ENCODE results near the gene CFAP69.
A peak's percentile ranks its signal among the peaks of the same experiment; 100 is the strongest.

CFAP69 gene, protein sequence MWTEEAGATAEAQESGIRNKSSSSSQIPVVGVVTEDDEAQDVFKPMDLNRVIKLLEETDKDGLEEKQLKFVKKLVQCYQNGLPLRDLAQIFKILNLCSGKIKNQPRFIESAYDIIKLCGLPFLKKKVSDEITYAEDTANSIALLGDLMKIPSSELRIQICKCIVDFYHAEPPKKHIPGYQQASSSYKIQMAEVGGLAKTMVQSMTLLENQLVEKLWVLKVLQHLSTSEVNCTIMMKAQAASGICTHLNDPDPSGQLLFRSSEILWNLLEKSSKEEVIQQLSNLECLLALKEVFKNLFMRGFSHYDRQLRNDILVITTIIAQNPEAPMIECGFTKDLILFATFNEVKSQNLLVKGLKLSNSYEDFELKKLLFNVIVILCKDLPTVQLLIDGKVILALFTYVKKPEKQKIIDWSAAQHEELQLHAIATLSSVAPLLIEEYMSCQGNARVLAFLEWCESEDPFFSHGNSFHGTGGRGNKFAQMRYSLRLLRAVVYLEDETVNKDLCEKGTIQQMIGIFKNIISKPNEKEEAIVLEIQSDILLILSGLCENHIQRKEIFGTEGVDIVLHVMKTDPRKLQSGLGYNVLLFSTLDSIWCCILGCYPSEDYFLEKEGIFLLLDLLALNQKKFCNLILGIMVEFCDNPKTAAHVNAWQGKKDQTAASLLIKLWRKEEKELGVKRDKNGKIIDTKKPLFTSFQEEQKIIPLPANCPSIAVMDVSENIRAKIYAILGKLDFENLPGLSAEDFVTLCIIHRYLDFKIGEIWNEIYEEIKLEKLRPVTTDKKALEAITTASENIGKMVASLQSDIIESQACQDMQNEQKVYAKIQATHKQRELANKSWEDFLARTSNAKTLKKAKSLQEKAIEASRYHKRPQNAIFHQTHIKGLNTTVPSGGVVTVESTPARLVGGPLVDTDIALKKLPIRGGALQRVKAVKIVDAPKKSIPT

DNA sequence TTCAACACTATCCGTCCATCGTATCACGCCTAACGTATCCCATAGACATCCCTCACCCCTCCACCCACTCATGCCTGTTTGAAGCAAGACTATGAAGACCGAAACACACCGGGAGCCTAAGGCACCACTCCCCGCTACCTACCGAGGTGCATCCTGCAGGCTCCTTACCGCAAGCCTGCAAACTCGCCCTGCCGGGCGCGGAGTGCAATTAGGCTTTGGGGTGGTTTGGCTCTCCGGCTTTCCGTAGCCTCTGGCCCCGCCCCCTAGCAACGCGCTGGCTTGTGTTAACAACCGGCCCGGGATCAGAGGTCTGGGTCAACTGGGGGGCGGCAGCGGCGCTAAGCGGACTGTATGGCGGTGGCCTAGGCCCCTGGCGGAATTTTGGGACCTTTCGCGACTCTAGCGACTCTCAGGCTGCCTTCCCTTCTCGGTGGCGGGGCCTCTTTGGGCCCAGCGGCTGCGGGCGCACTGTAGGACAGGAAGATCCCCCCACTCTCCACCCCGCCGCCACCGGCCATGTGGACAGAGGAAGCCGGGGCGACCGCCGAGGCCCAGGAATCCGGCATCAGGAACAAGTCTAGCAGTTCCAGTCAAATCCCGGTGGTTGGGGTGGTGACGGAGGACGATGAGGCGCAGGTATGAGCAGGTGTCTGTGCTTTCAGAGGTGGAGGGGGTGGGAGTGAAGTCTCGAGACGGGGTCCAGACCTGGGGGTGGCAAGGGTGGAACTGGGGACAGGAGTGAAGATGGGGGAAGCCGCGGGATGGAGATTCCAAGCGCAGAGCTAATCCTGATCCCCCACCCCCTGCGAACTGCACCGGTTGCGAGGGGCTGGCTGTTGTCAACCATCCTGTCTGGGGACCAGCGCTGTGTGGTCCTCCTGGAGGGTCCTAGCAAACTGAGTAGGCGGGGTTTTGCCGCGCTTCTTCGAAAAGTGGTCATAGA is at the start of gene CFAP69:
Gene CFAP69 (plus strand): TSS at position 266 of the 943 bp plus-strand sequence. CDS start 251 bp downstream, at position 517.
- DNase-seq = peak; percentile 64

DNA sequence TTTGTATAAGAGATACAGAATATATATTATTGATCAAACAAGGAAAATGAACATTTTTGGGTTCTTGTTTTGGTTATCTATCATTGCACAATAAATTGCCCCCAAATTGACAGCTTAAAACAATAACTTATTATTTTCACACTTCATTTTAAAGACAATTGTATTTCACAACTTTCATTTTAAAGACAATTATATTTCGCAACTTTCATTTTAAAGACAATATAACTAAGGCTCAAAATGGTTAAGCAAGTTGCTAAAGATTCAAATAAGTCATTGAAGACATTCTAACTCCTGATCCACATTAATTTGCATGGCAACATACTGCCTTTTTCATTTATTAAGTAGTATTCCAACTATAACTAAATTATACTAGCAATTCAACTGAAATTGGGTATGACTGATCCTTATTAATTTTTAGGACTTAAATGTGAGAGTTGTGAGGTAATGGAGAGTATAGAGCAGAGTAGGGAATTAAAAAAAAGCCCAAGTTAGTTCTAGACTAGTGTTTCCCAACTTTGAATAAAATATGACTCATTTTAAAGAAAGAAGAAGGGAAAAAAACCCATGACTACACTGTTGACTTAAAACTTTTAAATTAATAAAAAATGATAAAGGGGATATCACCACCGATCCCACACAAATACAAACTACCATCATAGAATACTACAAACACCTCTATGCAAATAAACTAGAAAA is 43.3 kb upstream of the CFAP69 start:
- no peak for DNase-seq

DNA sequence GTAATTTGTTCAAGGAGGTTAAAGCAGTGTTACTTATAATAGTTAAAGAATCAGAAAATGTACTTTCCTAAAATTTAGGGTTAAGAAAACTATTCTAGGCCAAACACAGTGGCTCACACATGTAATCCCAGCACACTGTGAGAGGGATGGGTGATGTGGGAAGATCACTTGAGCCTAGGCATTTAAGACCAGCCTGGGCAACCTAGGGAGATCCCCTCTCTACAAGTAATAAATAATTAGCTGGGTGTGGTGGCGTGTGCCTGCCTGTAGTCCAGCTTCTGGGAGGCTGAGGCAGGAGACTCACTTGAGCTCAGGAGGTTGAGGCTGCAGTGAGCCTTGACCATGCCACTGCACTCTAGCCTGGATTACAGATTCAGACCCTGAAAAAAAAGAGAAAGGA is 37.0 kb upstream of the CFAP69 start:
- no peak for DNase-seq

DNA sequence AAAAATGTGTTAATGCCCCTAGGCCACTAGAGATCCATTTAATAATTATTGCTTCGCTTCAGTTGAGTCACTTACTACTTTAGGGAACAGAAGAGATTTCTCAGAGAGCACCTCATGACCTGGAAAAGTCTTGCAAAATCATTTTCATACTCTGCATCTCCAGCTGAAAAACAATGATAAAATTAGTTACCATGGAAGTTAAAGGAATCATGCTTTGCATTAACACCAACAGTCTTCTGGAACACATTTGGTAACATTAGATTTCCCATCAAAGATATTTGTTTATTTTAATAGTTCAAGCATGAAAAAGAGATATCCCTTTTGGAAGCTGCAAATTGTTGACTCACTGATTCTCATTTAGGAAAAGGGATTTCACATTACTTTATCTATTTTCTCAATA is 35.2 kb upstream of the CFAP69 start:
- DNase-seq = no peak

DNA sequence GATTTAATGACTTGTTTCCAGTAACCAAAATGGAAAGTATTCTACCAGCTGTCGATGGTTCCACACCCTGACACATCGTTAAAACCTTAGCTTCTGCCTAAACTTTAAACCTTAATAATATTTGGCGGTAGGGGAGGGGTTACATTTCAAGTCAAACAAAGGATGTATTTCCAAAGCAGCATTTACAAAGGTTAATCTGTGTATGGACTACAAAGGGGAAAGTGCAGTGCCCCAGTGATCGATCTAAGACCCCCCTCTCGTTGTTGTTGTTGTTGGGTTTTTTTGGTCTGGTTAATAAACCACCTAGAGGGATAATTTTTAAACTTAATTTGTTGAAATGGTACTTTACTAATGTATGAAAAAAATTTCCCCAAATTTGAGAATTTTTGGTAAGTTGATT is 34.5 kb upstream of the CFAP69 start:
- DNase-seq = no peak

DNA sequence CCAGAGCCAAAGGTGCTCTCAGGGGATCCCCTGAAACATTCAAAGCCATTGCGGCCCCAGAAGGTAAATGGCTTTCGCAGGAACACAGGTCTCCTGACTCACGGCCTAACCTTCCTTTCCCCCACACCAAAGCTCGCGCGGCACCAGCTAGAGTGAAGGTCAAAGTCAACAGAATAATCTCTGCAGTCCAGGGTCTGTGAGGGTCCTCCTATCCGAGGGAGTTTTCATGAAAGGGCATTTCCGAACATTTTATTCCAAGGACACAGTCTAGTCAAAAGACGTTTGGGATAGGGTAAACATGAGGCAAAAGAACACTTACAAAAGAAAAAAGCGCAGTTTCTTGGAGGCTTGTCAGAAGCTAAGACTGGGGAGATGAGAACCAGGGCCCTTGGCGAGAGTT is 34.0 kb upstream of the CFAP69 start:
- no peak for DNase-seq

DNA sequence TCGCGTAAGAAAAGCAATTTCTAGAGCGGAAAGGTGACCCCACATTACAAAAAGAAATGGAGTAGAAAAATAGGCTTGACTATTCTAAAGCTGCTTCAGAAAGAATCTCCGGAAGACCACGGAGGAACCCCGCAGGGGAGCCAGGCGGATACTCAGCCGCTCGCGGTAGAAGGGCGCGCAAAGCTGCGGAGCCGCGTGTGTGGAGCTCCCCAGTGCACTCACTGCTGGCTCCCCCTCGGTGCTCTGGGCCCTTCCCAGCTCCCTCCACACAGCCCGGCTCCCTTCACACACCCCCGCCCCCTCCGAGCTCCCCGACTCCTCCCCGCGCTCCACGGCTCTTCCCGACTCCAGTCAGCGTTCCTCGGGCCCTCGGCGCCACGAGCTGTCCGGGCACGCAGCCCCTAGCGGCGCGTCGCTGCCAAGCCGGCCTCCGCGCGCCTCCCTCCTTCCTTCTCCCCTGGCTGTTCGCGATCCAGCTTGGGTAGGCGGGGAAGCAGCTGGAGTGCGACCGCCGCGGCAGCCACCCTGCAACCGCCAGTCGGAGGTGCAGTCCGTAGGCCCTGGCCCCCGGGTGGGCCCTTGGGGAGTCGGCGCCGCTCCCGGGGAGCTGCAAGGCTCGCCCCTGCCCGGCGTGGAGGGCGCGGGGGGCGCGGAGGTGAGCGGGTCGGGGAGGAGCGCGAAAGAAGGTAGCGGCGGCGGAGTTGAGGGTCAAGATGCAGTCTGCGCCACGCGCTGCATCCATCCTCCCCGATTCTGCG is 33.4 kb upstream of the CFAP69 start, which contains the start of gene STEAP2:
Gene STEAP2 (plus strand): TSS at position 350 of the 758 bp plus-strand sequence. CDS start 13,343 bp downstream, outside the sequence.
- DNase-seq = peak; percentile 70

DNA sequence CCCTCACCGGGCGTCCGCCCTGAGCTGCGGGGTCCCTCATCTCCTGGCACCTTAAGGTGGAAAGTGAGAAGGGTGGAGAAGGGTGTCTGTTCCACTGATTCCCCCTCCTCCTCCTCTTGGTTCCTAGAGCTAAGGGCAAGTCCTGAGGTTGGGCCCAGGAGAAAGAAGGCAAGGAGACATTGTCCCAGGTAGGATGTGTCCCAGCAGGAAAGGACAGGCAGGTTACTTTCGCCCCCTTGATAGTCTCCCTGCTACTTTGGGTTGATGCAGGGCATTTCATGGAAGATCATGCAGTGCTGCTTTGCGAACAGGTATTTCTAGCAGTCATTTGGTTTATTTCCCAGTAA is 32.9 kb upstream of the CFAP69 start:
- no peak for DNase-seq

DNA sequence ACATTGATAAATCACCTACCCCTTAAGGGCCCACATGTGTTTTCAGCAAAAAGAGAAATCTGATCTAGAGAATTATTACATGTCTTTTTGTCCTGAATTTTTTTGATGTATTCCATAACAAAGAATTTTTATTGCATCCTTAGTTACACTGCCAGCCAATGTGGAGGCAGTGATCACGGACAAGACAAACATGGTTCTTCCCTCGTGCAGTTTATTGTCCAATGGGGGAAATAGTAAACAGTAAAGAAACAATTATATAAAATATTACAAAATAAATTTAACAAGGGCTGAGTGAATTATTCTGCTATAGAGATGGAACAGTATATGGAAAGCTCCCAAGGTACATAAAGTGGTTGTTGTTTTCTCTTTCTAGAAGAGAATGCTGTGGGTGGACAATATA is 31.5 kb upstream of the CFAP69 start:
- no peak for DNase-seq

DNA sequence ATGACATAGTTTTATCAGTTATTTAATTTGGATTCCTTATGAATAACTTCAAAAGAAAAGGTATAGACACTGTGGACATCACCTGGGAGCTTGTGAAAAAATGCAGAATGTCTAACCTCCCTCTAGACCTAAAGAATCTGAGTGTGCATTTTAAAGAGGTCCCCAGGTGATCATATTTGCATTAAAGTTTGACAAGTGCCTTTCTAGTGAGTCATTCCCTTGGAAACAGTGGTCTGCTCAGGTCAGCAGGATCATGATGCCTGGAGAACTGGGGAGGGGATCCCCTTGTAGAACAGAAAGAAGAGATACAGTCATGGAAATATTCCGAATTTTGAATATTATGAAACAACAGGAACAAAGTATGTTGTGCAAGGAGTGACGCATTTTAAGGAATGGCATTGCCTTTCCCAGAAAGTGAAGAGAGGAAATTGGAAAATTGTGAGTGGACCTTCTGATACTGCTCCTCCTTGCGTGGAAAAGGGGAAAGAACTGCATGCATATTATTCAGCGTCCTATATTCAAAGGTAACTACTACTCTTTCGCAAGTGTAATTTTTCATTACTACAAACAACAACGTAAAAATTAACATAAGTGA is 28.8 kb upstream of the CFAP69 start:
- DNase-seq = no peak

DNA sequence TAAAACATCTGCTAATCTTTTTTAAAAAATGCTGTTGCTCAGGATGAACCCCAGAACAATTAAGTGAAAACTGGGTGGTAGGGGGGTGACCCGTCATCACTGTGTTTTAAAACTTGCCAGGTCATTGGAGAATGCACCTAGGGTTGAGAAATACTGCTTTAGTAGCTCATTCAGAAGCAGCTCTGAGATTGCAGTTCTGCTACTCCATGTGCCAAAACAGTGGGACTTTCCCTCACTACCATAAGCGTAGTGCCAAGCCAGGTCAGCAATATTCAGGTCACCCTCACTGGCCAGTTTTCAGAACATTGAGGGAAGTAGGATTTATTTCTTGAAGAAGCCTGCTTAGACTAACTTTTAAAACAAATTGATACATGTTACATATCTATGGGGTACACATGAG is 28.2 kb upstream of the CFAP69 start:
- DNase-seq = no peak

DNA sequence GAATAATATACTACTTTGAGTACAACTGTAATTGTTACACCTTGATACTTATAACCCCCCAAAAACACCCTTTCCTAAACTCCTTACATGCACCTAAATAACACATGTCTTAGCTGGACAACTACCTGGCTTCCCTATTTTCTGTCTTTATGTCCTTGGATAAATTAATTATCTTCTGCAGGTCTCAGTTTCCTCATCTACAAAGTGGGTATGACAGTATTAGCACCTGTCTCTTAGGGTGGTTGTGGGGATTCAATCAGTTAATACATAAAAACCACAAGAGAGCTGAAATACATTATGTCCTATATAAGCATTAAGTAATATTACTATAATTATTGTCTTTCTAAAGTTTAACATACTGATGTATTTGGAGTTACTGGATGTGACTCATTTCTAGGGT is 22.6 kb upstream of the CFAP69 start:
- no peak for DNase-seq

DNA sequence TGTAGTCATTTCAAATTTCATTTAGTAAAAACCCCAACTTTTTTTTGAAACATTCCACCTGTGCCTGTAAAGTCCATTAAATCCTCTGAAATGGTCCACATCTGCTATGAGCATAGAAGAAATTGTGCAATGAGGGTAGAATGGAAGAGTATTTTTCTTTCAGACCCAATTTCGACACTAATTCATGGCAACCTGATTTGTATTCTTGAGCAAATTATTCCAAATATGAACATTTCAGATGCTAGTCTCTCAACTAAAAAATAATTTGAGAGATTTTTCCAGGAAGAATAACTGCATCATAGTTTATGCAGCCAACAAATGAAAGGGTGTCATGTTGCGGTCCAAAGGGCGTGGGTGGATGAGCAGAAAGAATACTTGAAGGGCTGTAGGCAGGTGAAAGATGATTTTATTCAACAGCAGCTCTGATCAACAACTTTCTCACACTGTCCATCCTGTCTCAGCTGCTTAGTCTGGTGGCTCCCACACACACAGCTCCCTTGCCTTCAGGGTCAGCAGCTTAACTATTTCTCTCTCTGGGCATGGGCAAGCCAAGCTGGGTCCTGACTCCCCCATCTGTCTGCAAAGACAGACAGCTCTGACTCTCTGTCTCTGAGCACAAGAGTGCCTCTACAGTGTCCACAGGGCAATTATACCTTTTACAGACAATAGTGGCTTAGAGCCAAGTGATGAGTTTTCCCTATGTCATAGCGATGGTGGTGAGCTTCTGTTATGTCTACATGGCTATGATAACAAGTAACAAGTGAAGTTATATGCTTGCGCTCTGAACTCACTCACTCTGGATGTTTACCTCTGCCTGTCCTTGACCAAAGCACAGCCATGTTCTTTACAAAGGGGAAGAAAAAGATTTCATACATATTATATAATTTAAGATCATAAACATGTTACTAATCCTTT is 21.9 kb upstream of the CFAP69 start:
- DNase-seq = no peak

DNA sequence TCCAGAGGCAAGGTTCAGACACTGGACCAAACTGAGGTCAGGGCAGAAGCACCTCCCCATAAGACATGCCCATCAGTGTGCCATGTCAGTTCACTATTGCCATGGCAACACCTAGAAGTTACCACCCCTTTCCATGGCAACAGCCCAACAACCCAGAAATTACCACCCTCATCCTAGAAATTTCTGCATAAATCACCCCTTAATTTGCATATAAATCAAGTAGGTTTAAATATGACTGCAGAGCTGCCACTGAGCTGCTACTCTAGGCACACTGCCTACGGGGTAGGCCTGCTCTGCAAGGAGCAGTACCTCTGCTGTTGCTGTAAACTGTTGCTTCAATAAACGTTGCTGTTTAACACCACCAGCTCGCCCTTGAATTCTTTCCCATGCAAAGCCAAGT is 20.8 kb upstream of the CFAP69 start:
- no peak for DNase-seq

DNA sequence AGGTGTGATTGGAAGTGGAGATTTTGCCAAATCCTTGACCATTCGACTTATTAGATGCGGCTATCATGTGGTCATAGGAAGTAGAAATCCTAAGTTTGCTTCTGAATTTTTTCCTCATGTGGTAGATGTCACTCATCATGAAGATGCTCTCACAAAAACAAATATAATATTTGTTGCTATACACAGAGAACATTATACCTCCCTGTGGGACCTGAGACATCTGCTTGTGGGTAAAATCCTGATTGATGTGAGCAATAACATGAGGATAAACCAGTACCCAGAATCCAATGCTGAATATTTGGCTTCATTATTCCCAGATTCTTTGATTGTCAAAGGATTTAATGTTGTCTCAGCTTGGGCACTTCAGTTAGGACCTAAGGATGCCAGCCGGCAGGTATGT is 19.8 kb upstream of the CFAP69 start:
- no peak for DNase-seq

DNA sequence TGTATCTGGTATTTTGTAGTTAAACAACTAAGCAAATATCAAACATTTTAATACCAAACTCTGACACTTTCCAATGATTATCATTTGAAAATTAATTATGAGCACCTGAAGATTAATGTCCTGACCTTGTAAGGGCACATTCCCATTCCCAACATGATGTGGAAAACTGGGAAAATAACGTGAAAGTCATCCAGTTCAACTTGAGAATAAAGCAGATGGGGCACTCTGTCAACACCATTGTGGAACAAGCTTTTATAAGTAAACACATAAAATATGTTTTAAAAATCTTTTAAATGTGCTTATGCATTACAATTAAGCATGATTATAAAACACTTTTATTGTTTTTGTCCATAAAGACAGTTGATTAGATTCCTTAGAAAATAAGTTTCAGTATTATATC is 19.4 kb upstream of the CFAP69 start:
- no peak for DNase-seq

DNA sequence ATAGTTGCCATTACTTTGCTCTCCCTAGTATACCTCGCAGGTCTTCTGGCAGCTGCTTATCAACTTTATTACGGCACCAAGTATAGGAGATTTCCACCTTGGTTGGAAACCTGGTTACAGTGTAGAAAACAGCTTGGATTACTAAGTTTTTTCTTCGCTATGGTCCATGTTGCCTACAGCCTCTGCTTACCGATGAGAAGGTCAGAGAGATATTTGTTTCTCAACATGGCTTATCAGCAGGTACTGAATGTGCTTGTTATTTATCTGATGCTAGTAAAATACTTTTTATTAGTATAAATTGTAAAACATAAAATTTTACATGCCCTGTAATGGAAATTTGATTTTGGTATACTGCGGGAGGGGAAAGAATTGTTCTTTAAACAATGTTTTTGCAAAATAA is 17.7 kb upstream of the CFAP69 start:
- DNase-seq = no peak

DNA sequence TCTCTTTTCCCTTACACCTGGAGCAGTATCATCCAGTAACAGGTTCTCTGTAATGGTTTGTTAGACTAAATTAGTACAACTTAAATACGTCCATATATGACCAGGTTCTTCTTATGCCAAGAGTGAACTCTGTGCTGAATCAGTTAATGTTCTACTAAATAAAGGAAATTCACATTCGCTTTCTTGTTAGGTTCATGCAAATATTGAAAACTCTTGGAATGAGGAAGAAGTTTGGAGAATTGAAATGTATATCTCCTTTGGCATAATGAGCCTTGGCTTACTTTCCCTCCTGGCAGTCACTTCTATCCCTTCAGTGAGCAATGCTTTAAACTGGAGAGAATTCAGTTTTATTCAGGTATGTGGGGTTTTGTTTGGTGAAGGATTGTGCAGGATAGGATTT is 15.3 kb upstream of the CFAP69 start:
- no peak for DNase-seq

DNA sequence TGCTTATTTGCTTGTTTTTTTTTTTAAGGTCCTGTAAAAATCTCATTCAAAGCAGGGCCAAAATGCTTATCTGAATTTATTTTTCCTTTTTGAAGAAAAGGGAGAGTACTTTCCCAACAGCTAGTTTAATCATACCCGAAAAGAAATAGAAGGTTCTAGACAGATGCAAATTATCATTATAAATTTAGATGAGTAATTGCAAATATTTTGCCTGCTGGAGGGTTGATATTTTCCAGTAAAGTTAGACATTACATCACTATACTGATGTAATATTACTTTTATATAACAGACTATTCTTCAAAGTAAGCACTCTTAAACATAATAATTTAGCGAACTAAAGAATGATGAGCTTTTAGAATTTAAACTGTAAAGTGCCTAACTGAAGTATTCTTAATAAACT is 14.1 kb upstream of the CFAP69 start:
- DNase-seq = no peak

DNA sequence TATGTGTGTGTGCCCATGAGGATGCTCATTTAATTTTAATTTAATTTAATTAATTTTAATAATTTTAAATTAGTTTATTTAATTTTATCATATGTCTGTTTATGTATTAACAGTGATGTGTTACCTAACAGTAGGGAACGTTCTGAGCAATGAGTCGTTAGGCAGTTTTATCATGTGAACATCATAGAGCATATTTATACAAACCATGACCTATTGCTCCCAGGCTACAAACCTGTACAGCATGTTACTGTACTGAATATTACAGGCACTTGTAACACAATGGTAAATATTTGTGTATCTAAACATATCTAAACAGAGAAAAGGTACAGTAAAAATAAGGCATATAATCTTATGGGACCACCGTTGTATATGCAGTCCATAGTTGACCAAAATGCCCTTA is 13.7 kb upstream of the CFAP69 start:
- DNase-seq = no peak

Data from DMS 273 treated with DMSO at 0.1 percent for 48 hours (cell line).